DMS153 treated with DMSO at 0.1 percent for 48 hours (cell line): ENCODE measurements around the gene PLPP2.
"Not testable (repeated sequence)": the region's sequence is repeated elsewhere in the genome, so short reads cannot be mapped to it uniquely, and the experiment has no call there.

Experiments
- DNase-seq: peaks from one replicate; lab custom pipeline; 2025; ENCODE audit not compliant: unreplicated experiment; lab: John Stamatoyannopoulos, UW

The PLPP2 gene

GRCh38 chr19:273393-273792, 17.8 kb downstream of the PLPP2 start:
- no peak for DNase-seq

GRCh38 chr19:271856-272255, 19.3 kb downstream of the PLPP2 start:
- DNase-seq, result no peak

- DNase-seq, result not testable (repeated sequence)
Observed at GRCh38 chr19:270766-271318, 20.4 kb downstream of the PLPP2 start.

- DNase-seq, result no peak
Observed at GRCh38 chr19:269241-269640, 22.0 kb downstream of the PLPP2 start.

- no peak for DNase-seq
Observed at GRCh38 chr19:262125-262524, 29.1 kb downstream of the PLPP2 start.

- not testable (repeated sequence) for DNase-seq
Observed at GRCh38 chr19:256804-257203, 34.4 kb downstream of the PLPP2 start.

GRCh38 chr19:252421-253186, 38.6 kb downstream of the PLPP2 start:
- not testable (repeated sequence) for DNase-seq

- no peak for DNase-seq
Observed at GRCh38 chr19:246551-246950, 44.7 kb downstream of the PLPP2 start.

- DNase-seq, result not testable (repeated sequence)
Observed at GRCh38 chr19:245900-246299, 45.3 kb downstream of the PLPP2 start.

GRCh38 chr19:245457-245856, 45.7 kb downstream of the PLPP2 start:
- no peak for DNase-seq
